ENCODE results near the gene EIF1B.

Gene EIF1B

GRCh38 chr3:40308725-40309417 is 636 bp upstream of the EIF1B start:
- H3K27me3 ChIP-seq (ENCODE audit: low read depth, low read length): no peaks in the 10 kb centered on the region
- no peaks in the 10 kb centered on the region for H4K20me1 ChIP-seq (ENCODE audit: insufficient read depth, low read length)
- H3K9ac ChIP-seq (ENCODE audit: low read length): peak overlapping the region; percentile 81
- peaks cover 19% of the 10 kb centered on the region for H3K79me2 ChIP-seq (ENCODE audit: low read length)
- peak overlapping the region; percentile 90 for H3K4me3 ChIP-seq (ENCODE audit: low read length)
- H2AFZ ChIP-seq (ENCODE audit: low read depth, low read length): peak overlapping the region; percentile 95
- H3K9me3 ChIP-seq (ENCODE audit: insufficient read depth, low read length): no peaks in the 10 kb centered on the region
- H3K27ac ChIP-seq (ENCODE audit: low read length): peak overlapping the region; percentile 27; the same call in 1 of the 2 replicates
- peak overlapping the region; percentile 98 for H3K4me2 ChIP-seq (ENCODE audit: low read length)
- peaks cover 29% of the 10 kb centered on the region for H3K36me3 ChIP-seq (replicated peaks; ENCODE audit: low read depth, low read length)
- TF ChIP-seq EZH2phosphoT487 (IDR thresholded peaks at IDR 0.05; ENCODE audit: low read depth): no peak
- TF ChIP-seq, protein P1, sequence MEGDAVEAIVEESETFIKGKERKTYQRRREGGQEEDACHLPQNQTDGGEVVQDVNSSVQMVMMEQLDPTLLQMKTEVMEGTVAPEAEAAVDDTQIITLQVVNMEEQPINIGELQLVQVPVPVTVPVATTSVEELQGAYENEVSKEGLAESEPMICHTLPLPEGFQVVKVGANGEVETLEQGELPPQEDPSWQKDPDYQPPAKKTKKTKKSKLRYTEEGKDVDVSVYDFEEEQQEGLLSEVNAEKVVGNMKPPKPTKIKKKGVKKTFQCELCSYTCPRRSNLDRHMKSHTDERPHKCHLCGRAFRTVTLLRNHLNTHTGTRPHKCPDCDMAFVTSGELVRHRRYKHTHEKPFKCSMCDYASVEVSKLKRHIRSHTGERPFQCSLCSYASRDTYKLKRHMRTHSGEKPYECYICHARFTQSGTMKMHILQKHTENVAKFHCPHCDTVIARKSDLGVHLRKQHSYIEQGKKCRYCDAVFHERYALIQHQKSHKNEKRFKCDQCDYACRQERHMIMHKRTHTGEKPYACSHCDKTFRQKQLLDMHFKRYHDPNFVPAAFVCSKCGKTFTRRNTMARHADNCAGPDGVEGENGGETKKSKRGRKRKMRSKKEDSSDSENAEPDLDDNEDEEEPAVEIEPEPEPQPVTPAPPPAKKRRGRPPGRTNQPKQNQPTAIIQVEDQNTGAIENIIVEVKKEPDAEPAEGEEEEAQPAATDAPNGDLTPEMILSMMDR (IDR thresholded peaks at IDR 0.05; ENCODE audit: low read depth, low read length): no peak
- H3K4me1 ChIP-seq (ENCODE audit: low read length): peaks cover 28% of the 10 kb centered on the region

DNA sequence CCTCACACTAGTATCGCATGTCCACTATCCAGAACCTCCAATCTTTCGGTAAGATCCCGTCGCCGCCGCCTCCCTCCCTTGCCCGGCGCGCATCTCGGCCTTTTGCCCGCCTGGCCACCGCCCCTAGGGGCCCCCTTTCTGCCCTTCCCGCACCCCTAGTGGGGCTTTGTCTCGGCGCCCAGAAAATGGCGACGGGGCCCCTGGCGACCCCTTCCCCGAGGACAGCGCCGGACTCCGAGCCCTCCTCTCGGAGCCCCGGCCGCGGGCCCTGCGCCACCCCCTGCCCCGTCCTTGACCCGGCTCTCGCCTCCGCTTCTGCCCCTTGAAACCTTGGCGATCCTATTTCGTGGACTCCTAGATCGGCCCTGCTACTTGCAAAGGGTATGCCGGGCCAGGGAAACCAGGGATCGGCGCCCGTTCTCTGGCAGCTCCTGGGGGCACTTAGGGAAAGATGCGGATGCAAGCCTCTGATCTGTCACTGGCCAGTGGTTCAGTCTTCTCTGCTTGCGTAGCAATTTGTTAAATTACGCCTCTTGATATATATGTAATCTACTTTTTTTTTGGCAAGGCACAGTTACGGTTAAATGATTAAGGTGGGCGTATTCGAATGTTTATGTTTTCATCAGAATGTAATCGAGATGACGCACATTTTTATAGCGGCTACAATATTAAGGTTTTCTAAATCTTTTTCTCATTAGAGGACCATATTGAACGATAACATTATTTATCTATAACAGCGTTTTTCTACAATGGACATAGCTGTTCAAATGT is 603 bp downstream of the EIF1B start:
- Histone ChIP-seq H3K27me3 (ENCODE audit: low read depth, low read length) (no peaks in the 10 kb centered on the region), H3K27ac (ENCODE audit: low read length) (peak overlapping the region; percentile 68), H3K4me3 (ENCODE audit: low read length) (peak overlapping the region; percentile 90), H2AFZ (ENCODE audit: low read depth, low read length) (peak overlapping the region; percentile 67), H4K20me1 (ENCODE audit: insufficient read depth, low read length) (no peaks in the 10 kb centered on the region), H3K79me2 (ENCODE audit: low read length) (peaks cover 19% of the 10 kb centered on the region), H3K36me3 (replicated peaks; ENCODE audit: low read depth, low read length) (peaks cover 36% of the 10 kb centered on the region), H3K9me3 (ENCODE audit: insufficient read depth, low read length) (no peaks in the 10 kb centered on the region), H3K4me2 (ENCODE audit: low read length) (peak overlapping the region; percentile 62), H3K9ac (ENCODE audit: low read length) (peak overlapping the region; percentile 97), H3K4me1 (ENCODE audit: low read length) (peaks cover 16% of the 10 kb centered on the region)
- TF ChIP-seq EZH2phosphoT487 (IDR thresholded peaks at IDR 0.05; ENCODE audit: low read depth): no peak
- TF ChIP-seq, protein P1 (IDR thresholded peaks at IDR 0.05; ENCODE audit: low read depth, low read length): no peak

- TF ChIP-seq EZH2phosphoT487 (IDR thresholded peaks at IDR 0.05; ENCODE audit: low read depth): no peak
- TF ChIP-seq, protein P1 (IDR thresholded peaks at IDR 0.05; ENCODE audit: low read depth, low read length): no peak
- H3K4me3 ChIP-seq (ENCODE audit: low read length): peak overlapping the region; percentile 90
- peaks cover 19% of the 10 kb centered on the region for H3K79me2 ChIP-seq (ENCODE audit: low read length)
- no peaks in the 10 kb centered on the region for H4K20me1 ChIP-seq (ENCODE audit: insufficient read depth, low read length)
- H3K27me3 ChIP-seq (ENCODE audit: low read depth, low read length): no peaks in the 10 kb centered on the region
- H3K9ac ChIP-seq (ENCODE audit: low read length): peak overlapping the region; percentile 97
- H2AFZ ChIP-seq (ENCODE audit: low read depth, low read length): no peak overlapping the region
- H3K4me2 ChIP-seq (ENCODE audit: low read length): peak overlapping the region; percentile 62
- peaks cover 36% of the 10 kb centered on the region for H3K36me3 ChIP-seq (replicated peaks; ENCODE audit: low read depth, low read length)
- peaks cover 15% of the 10 kb centered on the region for H3K4me1 ChIP-seq (ENCODE audit: low read length)
- no peak overlapping the region for H3K27ac ChIP-seq (ENCODE audit: low read length)
- no peaks in the 10 kb centered on the region for H3K9me3 ChIP-seq (ENCODE audit: insufficient read depth, low read length)
Measured at GRCh38 chr3:40310705-40311104, 1.2 kb downstream of the EIF1B start.

- no peak for TF ChIP-seq EZH2phosphoT487 (IDR thresholded peaks at IDR 0.05; ENCODE audit: low read depth)
- TF ChIP-seq, protein P1 (IDR thresholded peaks at IDR 0.05; ENCODE audit: low read depth, low read length): no peak
- H3K4me2 ChIP-seq (ENCODE audit: low read length): no peak overlapping the region
Measured at GRCh38 chr3:40312661-40313226, 3.2 kb downstream of the EIF1B start.

More at GRCh38 chr3:40312661-40313226, 3.2 kb downstream of the EIF1B start:
- Histone ChIP-seq H3K4me3 (ENCODE audit: low read length) (no peak overlapping the region), H3K4me1 (ENCODE audit: low read length) (peaks cover 15% of the 10 kb centered on the region), H4K20me1 (ENCODE audit: insufficient read depth, low read length) (no peaks in the 10 kb centered on the region), H3K36me3 (replicated peaks; ENCODE audit: low read depth, low read length) (peaks cover 36% of the 10 kb centered on the region), H2AFZ (ENCODE audit: low read depth, low read length) (no peak overlapping the region), H3K9ac (ENCODE audit: low read length) (no peak overlapping the region), H3K27me3 (ENCODE audit: low read depth, low read length) (no peaks in the 10 kb centered on the region), H3K9me3 (ENCODE audit: insufficient read depth, low read length) (no peaks in the 10 kb centered on the region), H3K79me2 (ENCODE audit: low read length) (peaks cover 19% of the 10 kb centered on the region), H3K27ac (ENCODE audit: low read length) (no peak overlapping the region)
